ENCODE data around the gene TRAPPC10.
"Not testable (repeated sequence)": the region's sequence is repeated elsewhere in the genome, so short reads cannot be mapped to it uniquely, and the experiment has no call there.

TRAPPC10 gene

GRCh38 chr21:44153214-44153888 lies 141.2 kb downstream of the TRAPPC10 start:
- in situ Hi-C loops (cut with HindIII; ENCODE audit: low pct_ligation_motif_present, low pct_unique_long_range_greater_than_20kb, low sequenced_read_pairs); DNase-seq: not testable (repeated sequence)

GRCh38 chr21:44153889-44154228 lies 141.8 kb downstream of the TRAPPC10 start:
- in situ Hi-C loops (cut with HindIII; ENCODE audit: low pct_ligation_motif_present, low pct_unique_long_range_greater_than_20kb, low sequenced_read_pairs); DNase-seq: not testable (repeated sequence)

- not testable (repeated sequence) for DNase-seq
Measured at GRCh38 chr21:44154816-44155230, 142.7 kb downstream of the TRAPPC10 start.

GRCh38 chr21:44155231-44155993 lies 143.3 kb downstream of the TRAPPC10 start:
- in situ Hi-C loops (cut with HindIII; ENCODE audit: low pct_ligation_motif_present, low pct_unique_long_range_greater_than_20kb, low sequenced_read_pairs); DNase-seq: not testable (repeated sequence)

More at GRCh38 chr21:44154816-44155230, 142.7 kb downstream of the TRAPPC10 start:
- in situ Hi-C loops (cut with HindIII; ENCODE audit: low pct_ligation_motif_present, low pct_unique_long_range_greater_than_20kb, low sequenced_read_pairs), result not testable (repeated sequence)

GRCh38 chr21:44155994-44156380 lies 143.9 kb downstream of the TRAPPC10 start:
- DNase-seq; in situ Hi-C loops (cut with HindIII; ENCODE audit: low pct_ligation_motif_present, low pct_unique_long_range_greater_than_20kb, low sequenced_read_pairs): not testable (repeated sequence)
